Measurements from ENCODE around the gene ZNF791. TPM values are rescaled to one million over a fixed set of nuclear protein-coding genes. Genes with fewer than 3 reads are reported as not detected.

ZNF791 gene
- total RNA-seq, 1 experiment from 2014 or later, result 23.9 TPM

- H3K27me3 Mint-ChIP-seq (ENCODE audit: low read depth), result no peaks in the 10 kb centered on the region
- no peaks in the 10 kb centered on the region for H3K36me3 Mint-ChIP-seq
- TF ChIP-seq ZNF396 (CRISPR knock-in tag; IDR thresholded peaks at IDR 0.05; ENCODE audit: borderline replicate concordance) (no peak), FOXJ3 (CRISPR knock-in tag; IDR thresholded peaks at IDR 0.05; ENCODE audit: borderline replicate concordance) (no peak), FOXP4 (CRISPR knock-in tag; IDR thresholded peaks at IDR 0.05) (no peak), TEAD4 (CRISPR knock-in tag; IDR thresholded peaks at IDR 0.05) (no peak), ZSCAN18 (CRISPR knock-in tag; IDR thresholded peaks at IDR 0.05) (no peak), IRF2 (CRISPR knock-in tag; IDR thresholded peaks at IDR 0.05; ENCODE audit: borderline replicate concordance, low read depth) (no peak), ATF1 (CRISPR knock-in tag; IDR thresholded peaks at IDR 0.05) (no peak), JUN (CRISPR knock-in tag; IDR thresholded peaks at IDR 0.05) (no peak), E2F5 (CRISPR knock-in tag; IDR thresholded peaks at IDR 0.05) (no peak)
- ChIA-PET CTCF (interaction anchor here (1.8 kb wide), 1 partner anchor 72 kb away, joined by 7 read pairs; no protein-coding TSS in a partner anchor), POLR2A (interaction anchor here (0.5 kb wide), 1 partner anchor 117 kb away, joined by 3 read pairs; no protein-coding TSS in a partner anchor)
- no peaks in the 10 kb centered on the region for H3K9me3 Mint-ChIP-seq
- ATAC-seq (no peak), DNase-seq (ENCODE audit: low spot score) (no peak)
- no peak overlapping the region for H3K4me3 Mint-ChIP-seq
- no peak overlapping the region for H3K27ac Mint-ChIP-seq
- peaks cover 20% of the 10 kb centered on the region for H3K4me1 Mint-ChIP-seq
These were observed 42.8 kb upstream of the ZNF791 start for GRCh38 chr19:12567951-12568350.

GRCh38 chr19:12574036-12574435 is 36.7 kb upstream of the ZNF791 start:
- no peak for ATAC-seq
- H3K4me1 Mint-ChIP-seq, result peaks cover 24% of the 10 kb centered on the region
- POLR2A ChIA-PET, result no interaction called here
- no peak for TF ChIP-seq ZSCAN18 (CRISPR knock-in tag; IDR thresholded peaks at IDR 0.05)
- TF ChIP-seq SOX15 (CRISPR knock-in tag; IDR thresholded peaks at IDR 0.05), result no peak
- no peak for TF ChIP-seq ZNF396 (CRISPR knock-in tag; IDR thresholded peaks at IDR 0.05; ENCODE audit: borderline replicate concordance)
- TF ChIP-seq CREM (CRISPR knock-in tag; IDR thresholded peaks at IDR 0.05), result no peak
- TF ChIP-seq ETV6 (CRISPR knock-in tag; IDR thresholded peaks at IDR 0.05), result no peak
- no peak for TF ChIP-seq TEAD1 (CRISPR knock-in tag; IDR thresholded peaks at IDR 0.05)
- TF ChIP-seq, protein P1, sequence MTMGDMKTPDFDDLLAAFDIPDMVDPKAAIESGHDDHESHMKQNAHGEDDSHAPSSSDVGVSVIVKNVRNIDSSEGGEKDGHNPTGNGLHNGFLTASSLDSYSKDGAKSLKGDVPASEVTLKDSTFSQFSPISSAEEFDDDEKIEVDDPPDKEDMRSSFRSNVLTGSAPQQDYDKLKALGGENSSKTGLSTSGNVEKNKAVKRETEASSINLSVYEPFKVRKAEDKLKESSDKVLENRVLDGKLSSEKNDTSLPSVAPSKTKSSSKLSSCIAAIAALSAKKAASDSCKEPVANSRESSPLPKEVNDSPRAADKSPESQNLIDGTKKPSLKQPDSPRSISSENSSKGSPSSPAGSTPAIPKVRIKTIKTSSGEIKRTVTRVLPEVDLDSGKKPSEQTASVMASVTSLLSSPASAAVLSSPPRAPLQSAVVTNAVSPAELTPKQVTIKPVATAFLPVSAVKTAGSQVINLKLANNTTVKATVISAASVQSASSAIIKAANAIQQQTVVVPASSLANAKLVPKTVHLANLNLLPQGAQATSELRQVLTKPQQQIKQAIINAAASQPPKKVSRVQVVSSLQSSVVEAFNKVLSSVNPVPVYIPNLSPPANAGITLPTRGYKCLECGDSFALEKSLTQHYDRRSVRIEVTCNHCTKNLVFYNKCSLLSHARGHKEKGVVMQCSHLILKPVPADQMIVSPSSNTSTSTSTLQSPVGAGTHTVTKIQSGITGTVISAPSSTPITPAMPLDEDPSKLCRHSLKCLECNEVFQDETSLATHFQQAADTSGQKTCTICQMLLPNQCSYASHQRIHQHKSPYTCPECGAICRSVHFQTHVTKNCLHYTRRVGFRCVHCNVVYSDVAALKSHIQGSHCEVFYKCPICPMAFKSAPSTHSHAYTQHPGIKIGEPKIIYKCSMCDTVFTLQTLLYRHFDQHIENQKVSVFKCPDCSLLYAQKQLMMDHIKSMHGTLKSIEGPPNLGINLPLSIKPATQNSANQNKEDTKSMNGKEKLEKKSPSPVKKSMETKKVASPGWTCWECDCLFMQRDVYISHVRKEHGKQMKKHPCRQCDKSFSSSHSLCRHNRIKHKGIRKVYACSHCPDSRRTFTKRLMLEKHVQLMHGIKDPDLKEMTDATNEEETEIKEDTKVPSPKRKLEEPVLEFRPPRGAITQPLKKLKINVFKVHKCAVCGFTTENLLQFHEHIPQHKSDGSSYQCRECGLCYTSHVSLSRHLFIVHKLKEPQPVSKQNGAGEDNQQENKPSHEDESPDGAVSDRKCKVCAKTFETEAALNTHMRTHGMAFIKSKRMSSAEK (CRISPR knock-in tag; IDR thresholded peaks at IDR 0.05; ENCODE audit: borderline replicate concordance), result no peak
- TF ChIP-seq NFE2L1 (CRISPR knock-in tag; IDR thresholded peaks at IDR 0.05), result no peak
- TF ChIP-seq NR3C1 (CRISPR knock-in tag; conservative IDR thresholded peaks at IDR 0.05; ENCODE audit: low read depth), result no peak
- TF ChIP-seq ZMAT4 (CRISPR knock-in tag; IDR thresholded peaks at IDR 0.05), result no peak
- TF ChIP-seq, protein P2, sequence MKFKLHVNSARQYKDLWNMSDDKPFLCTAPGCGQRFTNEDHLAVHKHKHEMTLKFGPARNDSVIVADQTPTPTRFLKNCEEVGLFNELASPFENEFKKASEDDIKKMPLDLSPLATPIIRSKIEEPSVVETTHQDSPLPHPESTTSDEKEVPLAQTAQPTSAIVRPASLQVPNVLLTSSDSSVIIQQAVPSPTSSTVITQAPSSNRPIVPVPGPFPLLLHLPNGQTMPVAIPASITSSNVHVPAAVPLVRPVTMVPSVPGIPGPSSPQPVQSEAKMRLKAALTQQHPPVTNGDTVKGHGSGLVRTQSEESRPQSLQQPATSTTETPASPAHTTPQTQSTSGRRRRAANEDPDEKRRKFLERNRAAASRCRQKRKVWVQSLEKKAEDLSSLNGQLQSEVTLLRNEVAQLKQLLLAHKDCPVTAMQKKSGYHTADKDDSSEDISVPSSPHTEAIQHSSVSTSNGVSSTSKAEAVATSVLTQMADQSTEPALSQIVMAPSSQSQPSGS (CRISPR knock-in tag; IDR thresholded peaks at IDR 0.05; ENCODE audit: borderline replicate concordance, low read depth), result no peak
- no peak for TF ChIP-seq FOXJ3 (CRISPR knock-in tag; IDR thresholded peaks at IDR 0.05; ENCODE audit: borderline replicate concordance)
- TF ChIP-seq CREB1 (CRISPR knock-in tag; IDR thresholded peaks at IDR 0.05), result no peak
- no peak for TF ChIP-seq MYBL2 (CRISPR knock-in tag; IDR thresholded peaks at IDR 0.05)
- TF ChIP-seq ZNF263 (CRISPR knock-in tag; IDR thresholded peaks at IDR 0.05; ENCODE audit: low read depth), result no peak
- no peak for TF ChIP-seq KAT7 (CRISPR knock-in tag; IDR thresholded peaks at IDR 0.05; ENCODE audit: borderline replicate concordance)
- H3K36me3 Mint-ChIP-seq, result peaks cover 11% of the 10 kb centered on the region
- no peaks in the 10 kb centered on the region for H3K9me3 Mint-ChIP-seq
- peak overlapping the region; percentile 39 for H3K27ac Mint-ChIP-seq
- H3K27me3 Mint-ChIP-seq (ENCODE audit: low read depth), result no peaks in the 10 kb centered on the region
- DNase-seq (ENCODE audit: low spot score), result no peak
- CTCF ChIA-PET, result interaction anchor here (1.1 to 1.7 kb wide), 2 partner anchors 37 to 66 kb away, joined by 3 to 5 read pairs; partner anchors contain the start of genes ZNF490 and ZNF791
- H3K4me3 Mint-ChIP-seq, result no peak overlapping the region

Measured in WTC11 (cell line).